ENCODE data around the gene PRAME. TPM values are rescaled to one million over a fixed set of nuclear protein-coding genes. Genes with fewer than 3 reads are reported as not detected.
"Not testable (repeated sequence)": the region's sequence is repeated elsewhere in the genome, so short reads cannot be mapped to it uniquely, and the experiment has no call there.

PRAME gene
- total RNA-seq, 1 experiment from 2014 or later: 68.4 TPM

GRCh38 chr22:22515890-22516289, 43.2 kb downstream of the PRAME start:
- H3K27ac ChIP-seq (ENCODE audit: low read length): no peak overlapping the region
- POLR2A ChIA-PET: no interaction called here
- H3K9me3 ChIP-seq (ENCODE audit: control insufficient read depth, insufficient read depth, low read depth, low read length): no peaks in the 10 kb centered on the region
- ATAC-seq: no peak
- no TSS peak for BruUV-seq (replicated peaks)
- no peak overlapping the region for H3K4me3 ChIP-seq (ENCODE audit: low read depth in 2 of 2, low read length in 2 of 2)
- intact Hi-C loops (cut with micrococcal nuclease; ENCODE audit: unreplicated experiment): no loop called here
- H3K4me1 ChIP-seq (ENCODE audit: control insufficient read depth, insufficient read depth, low read length): no peaks in the 10 kb centered on the region
- in situ Hi-C loops (cut with HindIII; ENCODE audit: low pct_unique_long_range_greater_than_20kb, low sequenced_read_pairs): no loop called here
- DNase-seq (ENCODE audit: low read depth, low spot score): no peak
- CTCF ChIA-PET: no interaction called here
- TF ChIP-seq POLR2AphosphoS5 (IDR thresholded peaks at IDR 0.05; ENCODE audit: low read depth, low read length): no peak
- H3K36me3 ChIP-seq (ENCODE audit: control insufficient read depth, insufficient read depth, low read length): no peaks in the 10 kb centered on the region
- no peaks in the 10 kb centered on the region; the same call in 1 of the 2 replicates for H3K27me3 ChIP-seq (ENCODE audit: control insufficient read depth, insufficient read depth, low read length)

GRCh38 chr22:22514431-22514830, 44.6 kb downstream of the PRAME start:
- BruUV-seq (replicated peaks); POLR2A ChIA-PET; intact Hi-C loops (cut with micrococcal nuclease; ENCODE audit: unreplicated experiment); in situ Hi-C loops (cut with HindIII; ENCODE audit: low pct_unique_long_range_greater_than_20kb, low sequenced_read_pairs); CTCF ChIA-PET; H3K36me3 ChIP-seq (ENCODE audit: control insufficient read depth, insufficient read depth, low read length); H3K27me3 ChIP-seq (ENCODE audit: control insufficient read depth, insufficient read depth, low read length); DNase-seq (ENCODE audit: low read depth, low spot score); H3K4me1 ChIP-seq (ENCODE audit: control insufficient read depth, insufficient read depth, low read length); ATAC-seq; H3K4me3 ChIP-seq (ENCODE audit: low read depth in 2 of 2, low read length in 2 of 2); H3K9me3 ChIP-seq (ENCODE audit: control insufficient read depth, insufficient read depth, low read depth, low read length); H3K27ac ChIP-seq (ENCODE audit: low read length): not testable (repeated sequence)

- no peak overlapping the region for H3K27ac ChIP-seq (ENCODE audit: low read length)
- intact Hi-C loops (cut with micrococcal nuclease; ENCODE audit: unreplicated experiment): no loop called here
- no peak overlapping the region for H3K4me3 ChIP-seq (ENCODE audit: low read depth in 2 of 2, low read length in 2 of 2)
- TF ChIP-seq TCF7L2 (IDR thresholded peaks at IDR 0.05; ENCODE audit: low read depth, low read length): no peak
- TF ChIP-seq REST (IDR thresholded peaks at IDR 0.05; ENCODE audit: insufficient read depth in 1 of 2, low read depth in 2 of 2, low read length in 1 of 2): no peak
- TF ChIP-seq SIN3A (IDR thresholded peaks at IDR 0.05; ENCODE audit: borderline replicate concordance, insufficient read depth, low read depth, low read length): no peak
- TF ChIP-seq CTCF (IDR thresholded peaks at IDR 0.05): no peak
- no peak for TF ChIP-seq POLR2AphosphoS5 (IDR thresholded peaks at IDR 0.05; ENCODE audit: low read depth, low read length)
- BruUV-seq (replicated peaks): no TSS peak
- no peak for DNase-seq (ENCODE audit: low read depth, low spot score)
- ChIA-PET POLR2A (no interaction called here), CTCF (no interaction called here)
- no peaks in the 10 kb centered on the region for H3K9me3 ChIP-seq (ENCODE audit: control insufficient read depth, insufficient read depth, low read depth, low read length)
- no peak for ATAC-seq
- in situ Hi-C loops (cut with HindIII; ENCODE audit: low pct_unique_long_range_greater_than_20kb, low sequenced_read_pairs): no loop called here
- no peaks in the 10 kb centered on the region for H3K4me1 ChIP-seq (ENCODE audit: control insufficient read depth, insufficient read depth, low read length)
- H3K27me3 ChIP-seq (ENCODE audit: control insufficient read depth, insufficient read depth, low read length): no peaks in the 10 kb centered on the region; the same call in 1 of the 2 replicates
- no peaks in the 10 kb centered on the region for H3K36me3 ChIP-seq (ENCODE audit: control insufficient read depth, insufficient read depth, low read length)
Observed at GRCh38 chr22:22513619-22514018, 45.4 kb downstream of the PRAME start.

All from Panc1 (cell line).